Measurements from ENCODE around the gene ABCA1. TPM values are rescaled to one million over a fixed set of nuclear protein-coding genes. Genes with fewer than 3 reads are reported as not detected.

Gene ABCA1
- total RNA-seq, 2 donors from 2014 or later: 21.6 to 34.8 TPM

DNA sequence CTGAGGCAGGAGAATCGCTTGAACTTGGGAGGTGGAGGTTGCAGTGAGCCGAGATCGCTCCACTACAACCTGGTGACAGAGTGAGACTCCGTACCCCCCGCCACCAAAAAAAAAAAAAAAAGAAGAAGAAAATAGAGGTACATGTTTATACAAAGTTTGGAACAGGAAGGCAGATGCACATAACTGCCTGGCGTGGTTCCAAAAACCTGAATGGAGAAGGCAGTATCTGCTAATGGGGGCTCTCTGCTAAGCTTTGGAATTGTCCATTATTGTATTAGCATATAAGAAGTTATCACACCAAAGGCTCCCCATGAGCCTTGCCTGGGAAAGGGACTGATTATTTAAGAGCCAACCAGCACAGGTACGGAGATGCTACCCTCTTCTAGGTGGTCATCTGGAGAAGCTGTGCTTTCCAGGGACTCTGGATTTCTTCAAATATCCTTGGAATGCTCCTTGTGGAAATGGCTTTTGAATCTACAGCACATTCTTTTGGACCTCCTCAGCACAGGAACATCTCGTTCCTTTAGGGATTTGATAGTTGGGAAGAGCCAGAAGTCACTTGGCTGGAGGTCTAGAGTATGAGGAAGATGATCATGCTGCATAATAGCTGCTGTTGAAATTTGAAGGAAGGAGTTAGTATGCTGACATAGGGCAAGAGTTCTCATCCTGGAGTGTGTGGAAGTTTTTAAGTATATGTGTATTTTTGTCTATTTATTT, 42.5 kb upstream of the ABCA1 start:
- H3K27ac Mint-ChIP-seq: no peak overlapping the region
- H3K9me3 Mint-ChIP-seq: no peaks in the 10 kb centered on the region
- peaks cover 15% of the 10 kb centered on the region for H3K27me3 Mint-ChIP-seq (ENCODE audit: insufficient read depth)
- no peaks in the 10 kb centered on the region for H3K9me3 ChIP-seq (ENCODE audit: control insufficient read depth, low read length)
- H3K27me3 ChIP-seq (ENCODE audit: control insufficient read depth, insufficient read depth, low read length, poor library complexity, severe bottlenecking): no peaks in the 10 kb centered on the region
- 82 to 93% methylated on average over 8 of the region's 8 CpGs for WGBS, 2 experiments (ENCODE audit: insufficient coverage in 1 of 2, insufficient read length in 1 of 2)
- no peaks in the 10 kb centered on the region for H3K36me3 Mint-ChIP-seq (ENCODE audit: low read depth)
- H3K4me1 Mint-ChIP-seq: peaks cover 19% of the 10 kb centered on the region
- H3K4me3 Mint-ChIP-seq: no peak overlapping the region
- H3K36me3 ChIP-seq (ENCODE audit: control insufficient read depth, insufficient read depth, low read length): no peaks in the 10 kb centered on the region
- no peak overlapping the region for H3K27ac ChIP-seq (ENCODE audit: low read depth, low read length)
- no peak overlapping the region for H3K9ac ChIP-seq (ENCODE audit: extremely low read depth, low read length, poor library complexity, severe bottlenecking)
- DNase-seq: no peak
- H3K4me1 ChIP-seq (ENCODE audit: control insufficient read depth, insufficient read depth, low read length): no peaks in the 10 kb centered on the region
- no peak overlapping the region for H3K4me3 ChIP-seq (ENCODE audit: low read length)
- TF ChIP-seq, protein P1, sequence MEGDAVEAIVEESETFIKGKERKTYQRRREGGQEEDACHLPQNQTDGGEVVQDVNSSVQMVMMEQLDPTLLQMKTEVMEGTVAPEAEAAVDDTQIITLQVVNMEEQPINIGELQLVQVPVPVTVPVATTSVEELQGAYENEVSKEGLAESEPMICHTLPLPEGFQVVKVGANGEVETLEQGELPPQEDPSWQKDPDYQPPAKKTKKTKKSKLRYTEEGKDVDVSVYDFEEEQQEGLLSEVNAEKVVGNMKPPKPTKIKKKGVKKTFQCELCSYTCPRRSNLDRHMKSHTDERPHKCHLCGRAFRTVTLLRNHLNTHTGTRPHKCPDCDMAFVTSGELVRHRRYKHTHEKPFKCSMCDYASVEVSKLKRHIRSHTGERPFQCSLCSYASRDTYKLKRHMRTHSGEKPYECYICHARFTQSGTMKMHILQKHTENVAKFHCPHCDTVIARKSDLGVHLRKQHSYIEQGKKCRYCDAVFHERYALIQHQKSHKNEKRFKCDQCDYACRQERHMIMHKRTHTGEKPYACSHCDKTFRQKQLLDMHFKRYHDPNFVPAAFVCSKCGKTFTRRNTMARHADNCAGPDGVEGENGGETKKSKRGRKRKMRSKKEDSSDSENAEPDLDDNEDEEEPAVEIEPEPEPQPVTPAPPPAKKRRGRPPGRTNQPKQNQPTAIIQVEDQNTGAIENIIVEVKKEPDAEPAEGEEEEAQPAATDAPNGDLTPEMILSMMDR (conservative IDR thresholded peaks at IDR 0.05): no peak

DNA sequence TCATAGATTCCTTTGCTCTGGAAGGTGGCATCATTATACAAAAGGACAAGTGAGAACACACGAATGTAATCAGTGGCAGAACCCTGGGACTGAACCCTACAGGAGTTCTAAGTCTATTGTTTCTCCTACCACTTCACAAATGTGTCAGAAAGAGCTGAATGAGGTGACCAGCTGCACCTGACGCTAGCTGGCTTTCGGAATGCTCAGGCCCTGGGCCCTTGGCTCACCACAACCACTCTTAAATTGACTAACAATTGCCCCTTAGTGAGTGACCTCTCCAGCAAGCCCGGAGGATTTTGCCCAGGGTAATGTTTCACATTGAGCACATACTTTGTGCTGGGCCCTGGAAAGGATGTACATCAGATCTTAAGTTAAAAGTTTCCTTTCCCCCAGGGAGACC, 41.2 kb upstream of the ABCA1 start:
- 20 to 32% methylated on average over 3 to 4 of the region's 4 CpGs for WGBS, 2 experiments (ENCODE audit: insufficient coverage in 1 of 2, insufficient read length in 1 of 2)
- Mint-ChIP-seq H3K4me1 (peaks cover 19% of the 10 kb centered on the region), H3K4me3 (peak overlapping the region; percentile 89), H3K9me3 (no peaks in the 10 kb centered on the region), H3K36me3 (ENCODE audit: low read depth) (no peaks in the 10 kb centered on the region), H3K27me3 (ENCODE audit: insufficient read depth) (peaks cover 15% of the 10 kb centered on the region), H3K27ac (peak overlapping the region; percentile 96)
- Histone ChIP-seq H3K9me3 (ENCODE audit: control insufficient read depth, low read length) (no peaks in the 10 kb centered on the region), H3K9ac (ENCODE audit: extremely low read depth, low read length, poor library complexity, severe bottlenecking) (no peak overlapping the region), H3K27me3 (ENCODE audit: control insufficient read depth, insufficient read depth, low read length, poor library complexity, severe bottlenecking) (no peaks in the 10 kb centered on the region), H3K27ac (ENCODE audit: low read depth, low read length) (peak overlapping the region; percentile 51), H3K4me3 (ENCODE audit: low read length) (peak overlapping the region; percentile 83), H3K36me3 (ENCODE audit: control insufficient read depth, insufficient read depth, low read length) (no peaks in the 10 kb centered on the region), H3K4me1 (ENCODE audit: control insufficient read depth, insufficient read depth, low read length) (no peaks in the 10 kb centered on the region)
- peak; percentile 81 for DNase-seq
- TF ChIP-seq, protein P1 (conservative IDR thresholded peaks at IDR 0.05): no peak

DNA sequence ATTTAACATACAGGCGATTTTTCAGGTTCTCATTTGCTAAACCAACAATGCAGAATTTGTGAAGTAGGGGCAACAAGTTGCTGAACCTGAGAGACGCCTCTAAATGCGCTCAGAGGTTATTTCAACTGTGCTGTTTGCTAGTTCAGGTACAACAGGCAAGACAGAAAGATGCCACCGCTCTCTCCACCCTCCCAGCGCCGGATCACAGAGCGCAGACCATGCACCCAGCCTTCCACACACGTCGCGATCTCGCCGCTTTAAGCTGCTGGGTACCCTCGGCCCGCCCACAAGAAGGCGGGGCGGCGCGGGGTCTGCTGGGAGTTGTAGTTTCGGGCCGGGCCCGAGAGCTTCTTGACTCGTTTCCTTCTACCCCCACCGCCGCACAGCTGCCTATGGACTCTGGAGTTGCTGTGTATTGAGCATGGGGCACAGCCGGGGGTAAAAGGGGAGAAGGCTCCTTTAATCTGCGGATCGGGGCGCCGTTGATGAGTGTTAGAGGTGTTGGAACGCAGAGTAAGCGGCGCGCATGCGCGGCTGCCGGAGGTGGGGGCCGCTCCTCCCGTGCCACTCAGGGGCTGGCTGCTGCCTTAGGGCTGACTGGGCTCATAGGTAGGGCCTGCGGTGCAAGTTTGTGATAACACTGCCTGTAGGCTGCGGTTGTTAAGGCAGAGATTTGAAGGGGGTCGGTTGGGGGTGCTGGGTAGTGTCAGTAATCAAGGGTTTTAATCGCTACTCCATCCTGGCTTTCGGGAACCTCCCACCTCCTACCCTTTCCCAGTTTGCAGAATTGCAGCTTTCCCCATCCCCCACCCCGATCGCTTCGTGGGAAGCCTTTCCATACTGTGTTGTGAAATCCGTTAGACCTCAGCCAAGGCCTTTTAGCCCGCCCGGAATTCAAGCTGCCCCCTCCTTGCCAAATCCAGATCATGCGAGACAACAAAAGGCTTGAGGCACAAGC, 40.3 kb upstream of the ABCA1 start:
- Histone ChIP-seq H3K4me1 (ENCODE audit: control insufficient read depth, insufficient read depth, low read length) (no peaks in the 10 kb centered on the region), H3K9me3 (ENCODE audit: control insufficient read depth, low read length) (no peaks in the 10 kb centered on the region), H3K9ac (ENCODE audit: extremely low read depth, low read length, poor library complexity, severe bottlenecking) (peak overlapping the region; percentile 44), H3K27ac (ENCODE audit: low read depth, low read length) (peak overlapping the region; percentile 51), H3K4me3 (ENCODE audit: low read length) (peak overlapping the region; percentile 83), H3K36me3 (ENCODE audit: control insufficient read depth, insufficient read depth, low read length) (no peaks in the 10 kb centered on the region), H3K27me3 (ENCODE audit: control insufficient read depth, insufficient read depth, low read length, poor library complexity, severe bottlenecking) (no peaks in the 10 kb centered on the region)
- H3K27ac Mint-ChIP-seq: peak overlapping the region; percentile 96
- peak; percentile 95 for DNase-seq
- TF ChIP-seq, protein P1 (conservative IDR thresholded peaks at IDR 0.05): no peak
- WGBS, 2 experiments (ENCODE audit: insufficient coverage in 1 of 2, insufficient read length in 1 of 2): 4 to 7% methylated on average over 23 to 49 of the region's 50 CpGs
- H3K36me3 Mint-ChIP-seq (ENCODE audit: low read depth): no peaks in the 10 kb centered on the region
- no peaks in the 10 kb centered on the region for H3K9me3 Mint-ChIP-seq
- peak overlapping the region; percentile 89 for H3K4me3 Mint-ChIP-seq
- peaks cover 19% of the 10 kb centered on the region for H3K4me1 Mint-ChIP-seq
- H3K27me3 Mint-ChIP-seq (ENCODE audit: insufficient read depth): peaks cover 15% of the 10 kb centered on the region
